GM06990 (cell line): ENCODE data around the gene SPOPL.

Experiments
- DNase-seq: peaks from one replicate; pipeline ENCODE4 v3.0.0-alpha.2; 2011; ENCODE audit not compliant: insufficient read length; ENCODE audit errors: extremely low read depth
- H3K27me3 ChIP-seq: replicated peaks from 2 replicates; pipeline ENCODE4 v1.6.0; 2011; ENCODE audit warnings: low read length; ENCODE audit not compliant: control insufficient read depth, insufficient read depth
- H3K36me3 ChIP-seq: 2 replicates; pipeline ENCODE4 v1.5.1; 2011; ENCODE audit warnings: low read length; ENCODE audit not compliant: control insufficient read depth, insufficient read depth
- H3K4me3 ChIP-seq: replicated peaks from 2 replicates; pipeline ENCODE4 v1.5.1; 2011; ENCODE audit warnings: low read depth, mild to moderate bottlenecking, control low read depth, low read length
- TF ChIP-seq, protein P1 (sequence below): IDR thresholded peaks from 2 replicates; pipeline ENCODE4 v1.5.1; 2011; ENCODE audit warnings: low read length, control low read depth, mild to moderate bottlenecking, inconsistent platforms; ENCODE audit not compliant: insufficient read depth, poor library complexity, severe bottlenecking

SPOPL gene

DNA sequence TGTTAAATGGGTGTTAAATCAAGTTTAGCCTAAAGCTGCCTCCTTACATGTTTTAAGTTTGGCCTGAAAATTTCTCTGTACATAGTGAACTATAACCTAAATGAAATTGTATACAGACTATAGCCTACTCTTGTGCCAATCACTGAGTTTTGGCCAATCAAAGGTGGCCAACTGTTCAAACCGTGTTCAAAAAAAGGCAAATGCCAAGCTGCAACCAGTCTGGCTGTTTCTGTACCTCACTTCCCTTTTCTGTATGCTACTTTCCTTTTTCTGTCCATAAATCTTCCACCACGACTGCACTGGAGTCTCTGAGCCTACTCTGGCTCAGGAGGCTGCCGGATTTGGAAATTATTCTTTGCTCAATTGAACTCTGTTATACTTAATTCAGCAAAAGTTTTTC lies 121.0 kb downstream of the SPOPL start:
- TF ChIP-seq, protein P1, sequence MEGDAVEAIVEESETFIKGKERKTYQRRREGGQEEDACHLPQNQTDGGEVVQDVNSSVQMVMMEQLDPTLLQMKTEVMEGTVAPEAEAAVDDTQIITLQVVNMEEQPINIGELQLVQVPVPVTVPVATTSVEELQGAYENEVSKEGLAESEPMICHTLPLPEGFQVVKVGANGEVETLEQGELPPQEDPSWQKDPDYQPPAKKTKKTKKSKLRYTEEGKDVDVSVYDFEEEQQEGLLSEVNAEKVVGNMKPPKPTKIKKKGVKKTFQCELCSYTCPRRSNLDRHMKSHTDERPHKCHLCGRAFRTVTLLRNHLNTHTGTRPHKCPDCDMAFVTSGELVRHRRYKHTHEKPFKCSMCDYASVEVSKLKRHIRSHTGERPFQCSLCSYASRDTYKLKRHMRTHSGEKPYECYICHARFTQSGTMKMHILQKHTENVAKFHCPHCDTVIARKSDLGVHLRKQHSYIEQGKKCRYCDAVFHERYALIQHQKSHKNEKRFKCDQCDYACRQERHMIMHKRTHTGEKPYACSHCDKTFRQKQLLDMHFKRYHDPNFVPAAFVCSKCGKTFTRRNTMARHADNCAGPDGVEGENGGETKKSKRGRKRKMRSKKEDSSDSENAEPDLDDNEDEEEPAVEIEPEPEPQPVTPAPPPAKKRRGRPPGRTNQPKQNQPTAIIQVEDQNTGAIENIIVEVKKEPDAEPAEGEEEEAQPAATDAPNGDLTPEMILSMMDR, result no peak
- DNase-seq, result no peak
- H3K4me3 ChIP-seq, result no peak overlapping the region
- no peaks in the 10 kb centered on the region for H3K27me3 ChIP-seq
- no peaks in the 10 kb centered on the region for H3K36me3 ChIP-seq
